ENCODE data around the gene SLC6A16.

- no peak for TF ChIP-seq CTCF (IDR thresholded peaks at IDR 0.05)
- TF ChIP-seq POLR2A (IDR thresholded peaks at IDR 0.05) = no peak
- no peak for TF ChIP-seq EP300 (IDR thresholded peaks at IDR 0.05)
These were observed 81.9 kb downstream of the SLC6A16 start for GRCh38 chr19:49243129-49243528.
